Activated naive CD4-positive, alpha-beta T cell treated with anti-CD3 and anti-CD28 coated beads, Interleukin-2, amount 50 U/mL, for 72 hours (primary cell): ENCODE data around the gene TTBK2. TPM values are rescaled to one million over a fixed set of nuclear protein-coding genes. Genes with fewer than 3 reads are reported as not detected.

Experiments used
- ATAC-seq, 2 donors: fragments of 150-1000 bp; cut with Tn5 transposase; 2 replicates each; pipeline ENCODE4 v1.10.0; 2021; ENCODE audit warnings: mild to moderate bottlenecking in 2 of 2, moderate library complexity in 2 of 2
- DNase-seq, 2 donors: peaks; one replicate each; pipeline ENCODE4 v3.0.0; 2021 to 2022; ENCODE audit warnings: low spot score in 2 of 2
- H3K27ac Mint-ChIP-seq, 2 donors: one replicate each; pipeline ENCODE4 v1.8.0; 2022; ENCODE audit warnings: mild to moderate bottlenecking in 2 of 2, mixed read lengths in 2 of 2
- H3K36me3 Mint-ChIP-seq, 2 donors: one replicate each; pipeline ENCODE4 v1.8.0; 2022; ENCODE audit warnings: mixed read lengths in 2 of 2
- H3K9me3 Mint-ChIP-seq, 2 donors: one replicate each; pipeline ENCODE4 v1.8.0; 2022; ENCODE audit warnings: mixed read lengths in 2 of 2
- total RNA-seq, 2 donors: library from RNA; stranded (reverse); gene quantifications; one replicate each; pipeline ENCODE4 v1.2.3, GENCODE V29; 2022

Gene TTBK2
- total RNA-seq, 2 donors from 2014 or later: 13.5 to 17.1 TPM

DNA sequence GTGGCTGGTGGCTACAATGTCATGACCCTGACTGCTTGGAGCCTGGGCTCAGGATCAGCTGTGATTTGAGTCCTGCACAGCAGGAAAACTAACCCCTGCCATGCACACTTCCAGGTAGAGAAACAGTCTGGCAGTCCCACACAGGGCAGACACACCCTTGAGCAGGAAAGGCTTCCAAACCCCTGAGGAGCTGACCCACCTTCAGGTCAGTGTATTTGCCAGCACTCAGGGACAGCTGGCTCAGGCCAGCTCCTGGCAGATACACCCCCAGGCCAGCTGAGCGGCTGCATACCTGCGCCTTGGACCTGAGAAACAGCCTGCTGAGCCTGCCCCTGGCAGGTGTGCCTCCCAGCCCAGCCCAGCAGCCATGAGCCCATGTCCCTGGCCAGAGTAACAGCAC lies 161.5 kb downstream of the TTBK2 start:
- peaks cover 24 to 33% of the 10 kb centered on the region in 2 donors for H3K36me3 Mint-ChIP-seq
- DNase-seq (no peak), ATAC-seq (no peak)
- peaks cover 11 to 22% of the 10 kb centered on the region in 2 donors for H3K9me3 Mint-ChIP-seq
- no peak overlapping the region for H3K27ac Mint-ChIP-seq

DNA sequence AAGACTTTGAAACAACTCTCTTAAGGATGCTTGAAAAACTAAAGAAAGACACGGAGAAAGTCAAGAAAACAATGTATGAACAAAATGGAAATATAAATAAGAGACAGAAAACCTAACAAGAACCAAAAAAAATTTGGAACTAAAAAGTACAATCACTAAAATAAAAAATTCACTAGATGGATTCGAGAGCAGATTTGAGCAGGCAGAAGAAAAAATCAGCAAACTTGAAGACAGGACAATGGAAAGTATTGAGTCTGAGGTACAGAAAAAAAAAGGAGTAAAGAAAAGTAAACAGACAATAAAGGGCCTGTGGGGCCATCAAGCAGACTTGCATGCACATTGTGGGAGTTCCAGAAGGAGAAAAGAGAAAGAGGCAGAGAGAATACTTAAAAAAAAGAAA lies 170.3 kb downstream of the TTBK2 start:
- DNase-seq (no peak), ATAC-seq (no peak)
- Mint-ChIP-seq H3K27ac (no peak overlapping the region), H3K36me3 (peaks cover 23 to 32% of the 10 kb centered on the region in 2 donors), H3K9me3 (peaks cover 5 to 6% of the 10 kb centered on the region in 2 donors)

DNA sequence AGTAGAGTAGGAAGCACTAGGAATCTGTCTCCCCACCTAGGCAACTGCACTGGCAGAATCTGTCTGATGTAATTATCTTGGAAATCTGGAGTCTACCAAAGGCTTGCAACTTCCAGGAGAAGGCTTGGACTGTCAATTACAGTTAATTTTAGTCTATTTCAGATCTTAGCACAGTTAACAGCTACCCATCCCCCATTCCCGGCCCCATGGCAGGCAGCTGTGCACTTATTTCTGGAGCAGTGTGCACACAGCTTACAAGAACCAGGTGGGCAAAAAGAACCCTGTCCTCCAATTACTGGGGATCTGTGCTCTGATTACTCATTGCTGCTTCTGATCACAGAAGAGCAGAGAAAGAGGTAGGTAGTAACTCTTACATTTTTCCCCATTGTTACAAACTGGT lies 171.3 kb downstream of the TTBK2 start:
- no peak overlapping the region for H3K27ac Mint-ChIP-seq
- peaks cover 23 to 32% of the 10 kb centered on the region in 2 donors for H3K36me3 Mint-ChIP-seq
- ATAC-seq: no peak
- no peak for DNase-seq
- peaks cover 5 to 6% of the 10 kb centered on the region in 2 donors for H3K9me3 Mint-ChIP-seq

DNA sequence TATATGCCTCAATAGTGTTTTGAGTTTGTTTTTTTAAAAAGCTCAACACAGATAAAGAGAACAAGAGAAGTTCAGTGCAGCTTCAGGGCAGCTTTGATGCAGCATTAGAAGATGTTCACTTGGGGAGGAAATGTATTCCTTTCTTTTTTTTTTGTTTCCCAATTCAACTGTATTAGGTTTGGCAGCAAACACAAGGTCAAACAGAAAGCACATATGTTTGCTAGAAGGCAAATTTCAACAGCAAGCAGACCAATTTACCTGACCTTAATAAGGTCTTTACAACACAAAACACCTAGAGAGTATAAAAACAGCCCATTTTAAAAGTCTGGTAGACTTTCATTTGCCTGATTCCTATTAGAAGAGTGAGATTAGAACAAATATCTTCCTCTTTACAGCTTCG lies 176.4 kb downstream of the TTBK2 start:
- ATAC-seq: no peak
- Mint-ChIP-seq H3K27ac (peak overlapping the region in 1 of 2 donors; percentile 69), H3K36me3 (no peaks in the 10 kb centered on the region), H3K9me3 (no peaks in the 10 kb centered on the region)
- DNase-seq: no peak

DNA sequence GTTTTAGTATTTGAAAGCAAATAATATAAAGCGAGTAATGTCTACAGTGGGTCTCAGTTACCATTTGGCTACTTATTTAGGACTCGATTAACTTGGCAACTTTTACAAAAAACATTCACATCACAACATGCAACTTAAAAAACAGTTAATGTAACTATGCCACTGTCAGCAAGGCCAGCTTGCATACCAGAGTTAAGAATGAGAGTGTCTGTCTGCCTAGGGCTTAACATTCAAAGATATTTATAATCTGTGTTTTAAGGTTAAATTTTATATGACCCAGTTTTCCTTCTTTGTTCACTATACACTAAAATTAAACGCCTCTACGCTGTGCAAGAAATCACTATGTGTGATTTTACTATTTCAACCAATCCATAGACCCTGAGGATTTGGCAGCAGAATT lies 178.4 kb downstream of the TTBK2 start:
- no peak for ATAC-seq
- DNase-seq: no peak
- H3K27ac Mint-ChIP-seq: no peak overlapping the region
- H3K9me3 Mint-ChIP-seq: no peaks in the 10 kb centered on the region
- no peaks in the 10 kb centered on the region for H3K36me3 Mint-ChIP-seq

DNA sequence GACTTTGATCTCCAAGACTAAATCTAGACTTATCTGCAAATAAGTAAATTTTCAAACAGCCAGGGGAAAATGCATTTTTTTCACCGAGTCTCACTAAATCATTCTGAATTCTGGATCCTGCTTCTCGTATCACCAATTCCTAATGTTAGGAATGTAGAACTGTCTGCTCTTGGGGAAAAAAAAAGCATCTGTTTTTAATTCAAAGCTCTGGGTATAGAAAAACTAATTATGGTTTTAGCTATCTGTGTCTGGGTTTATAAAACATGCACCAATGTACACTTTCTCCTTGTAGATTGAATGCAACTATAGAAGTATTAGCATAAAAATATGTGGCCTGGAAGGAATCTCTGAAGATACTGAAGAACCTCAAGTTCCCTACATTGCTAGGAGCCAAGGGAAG lies 178.9 kb downstream of the TTBK2 start:
- DNase-seq (no peak), ATAC-seq (no peak)
- Mint-ChIP-seq H3K27ac (no peak overlapping the region), H3K36me3 (no peaks in the 10 kb centered on the region), H3K9me3 (no peaks in the 10 kb centered on the region)

DNA sequence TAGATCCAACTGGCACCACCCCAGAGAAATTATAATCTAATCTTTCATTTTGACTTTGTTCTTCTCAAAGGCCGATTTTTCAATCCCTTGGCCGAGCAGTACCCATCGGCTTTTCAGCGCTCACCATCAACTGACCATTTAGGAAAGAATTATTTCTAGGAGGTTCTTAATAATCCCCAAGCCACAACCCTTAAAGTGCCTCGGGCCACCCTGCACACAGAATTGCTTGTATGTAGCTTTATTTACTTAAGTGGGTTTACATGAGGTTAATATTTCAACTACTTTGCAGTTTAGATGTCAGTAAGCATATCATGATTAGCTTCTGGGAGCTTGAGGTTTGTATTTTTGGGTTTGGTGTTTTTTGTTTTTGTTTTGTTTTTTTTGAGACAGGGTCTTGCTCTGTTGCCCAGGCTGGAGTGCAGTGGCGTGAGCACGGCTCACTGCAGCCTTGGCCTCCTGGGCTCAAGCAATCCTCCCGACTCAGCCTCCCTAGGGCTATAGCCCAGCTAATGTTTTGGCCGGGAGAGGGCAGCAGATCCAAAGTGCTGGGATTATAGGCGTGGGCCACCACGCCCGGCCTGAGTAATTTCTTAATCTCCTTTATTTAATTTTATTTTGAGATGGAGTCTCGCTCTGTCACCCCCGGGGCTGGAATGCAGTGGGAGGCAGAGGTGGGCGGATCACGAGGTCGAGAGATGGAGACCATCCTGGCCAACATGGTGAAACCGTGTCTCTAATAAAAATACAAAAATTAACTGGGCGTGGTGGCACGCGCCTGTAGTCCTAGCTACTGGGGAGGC lies 182.8 kb downstream of the TTBK2 start:
- Mint-ChIP-seq H3K27ac (peak overlapping the region; percentile 87 to 89), H3K9me3 (no peaks in the 10 kb centered on the region), H3K36me3 (peaks cover 0 to 4% of the 10 kb centered on the region in 2 donors)
- DNase-seq (no peak), ATAC-seq (no peak)

DNA sequence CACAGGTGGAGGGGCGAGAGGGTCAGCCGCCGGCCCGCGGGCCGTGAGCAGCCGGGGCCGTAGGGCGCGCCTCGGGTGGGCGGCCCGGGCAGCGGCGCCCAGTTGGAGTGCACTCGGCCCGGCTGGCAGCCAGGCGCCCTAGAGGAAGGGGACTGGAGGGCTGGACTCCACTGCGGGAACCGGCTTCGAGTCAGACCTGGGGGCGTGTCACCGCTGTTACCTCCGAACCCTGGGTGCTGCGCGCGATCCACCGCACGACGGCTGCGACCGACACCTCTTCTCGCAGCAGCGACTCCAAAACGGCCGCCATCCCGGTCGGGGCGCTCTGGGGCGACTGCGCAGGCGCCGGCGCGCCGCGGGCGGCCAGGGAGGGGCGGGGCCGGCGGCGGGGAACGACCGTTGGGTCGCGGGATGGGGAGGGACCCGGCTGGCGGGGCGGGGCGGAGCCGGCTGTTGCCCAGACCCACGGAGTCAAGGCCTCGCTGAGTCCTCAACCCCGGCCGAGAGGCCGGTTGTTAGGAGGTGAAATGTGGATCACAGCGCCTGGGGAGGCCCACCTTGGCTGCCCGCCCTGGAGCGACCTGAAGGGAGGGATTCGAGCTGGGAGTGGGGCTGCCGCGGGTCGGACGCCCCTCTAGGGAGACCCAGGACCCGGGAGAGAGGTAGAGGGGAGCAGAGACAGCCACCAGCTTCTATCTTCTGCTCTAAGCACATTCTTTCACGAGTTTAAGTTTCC lies 183.6 kb downstream of the TTBK2 start, which contains the start of gene CDAN1:
Gene CDAN1 (minus strand): TSS at position 336 of the 736 bp plus-strand sequence. CDS start 26 bp downstream, at position 310.
- DNase-seq: peak; percentile 91 to 94
- peak; percentile 94 to 98 for ATAC-seq
- H3K36me3 Mint-ChIP-seq: peaks cover 0 to 4% of the 10 kb centered on the region in 2 donors
- no peaks in the 10 kb centered on the region for H3K9me3 Mint-ChIP-seq
- H3K27ac Mint-ChIP-seq: peak within 1 kb of the TSS; percentile 87 to 89

DNA sequence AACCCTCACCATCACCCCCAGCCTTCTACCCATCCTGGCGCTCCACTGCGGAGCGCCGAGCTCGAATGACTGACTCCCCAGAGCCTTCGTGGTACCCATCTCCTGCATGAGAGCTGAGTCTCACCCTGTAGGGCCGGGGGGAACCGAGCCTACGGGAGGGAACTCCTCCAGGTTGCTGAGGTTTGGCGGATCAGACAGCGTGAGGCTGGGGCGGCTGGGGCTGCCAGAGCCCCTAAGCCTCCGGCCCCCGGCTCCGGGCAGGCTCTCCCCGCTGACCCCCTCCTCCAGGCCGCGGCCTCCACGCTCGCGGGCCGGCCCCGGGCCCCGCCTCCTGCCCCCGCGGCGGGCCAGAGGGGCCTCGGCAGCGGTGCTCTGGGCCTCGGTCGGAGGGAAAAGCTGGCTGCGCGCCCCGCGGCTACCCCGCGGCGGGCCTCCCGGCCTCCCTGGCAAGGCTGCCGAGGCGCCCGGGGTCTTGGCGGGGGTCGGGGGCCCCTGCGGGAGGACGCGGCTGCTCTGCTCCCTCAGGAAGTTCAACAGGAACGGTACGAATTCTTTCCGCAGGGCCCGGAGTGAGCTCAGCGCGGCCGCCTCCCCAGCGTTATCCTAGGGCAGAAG lies 184.3 kb downstream of the TTBK2 start:
- DNase-seq: peak in 1 of 2 donors; percentile 23
- no peaks in the 10 kb centered on the region for H3K9me3 Mint-ChIP-seq
- peak overlapping the region in 1 of 2 donors; percentile 74 for H3K27ac Mint-ChIP-seq
- peak; percentile 25 to 33 for ATAC-seq
- H3K36me3 Mint-ChIP-seq: peaks cover 0 to 8% of the 10 kb centered on the region in 2 donors

DNA sequence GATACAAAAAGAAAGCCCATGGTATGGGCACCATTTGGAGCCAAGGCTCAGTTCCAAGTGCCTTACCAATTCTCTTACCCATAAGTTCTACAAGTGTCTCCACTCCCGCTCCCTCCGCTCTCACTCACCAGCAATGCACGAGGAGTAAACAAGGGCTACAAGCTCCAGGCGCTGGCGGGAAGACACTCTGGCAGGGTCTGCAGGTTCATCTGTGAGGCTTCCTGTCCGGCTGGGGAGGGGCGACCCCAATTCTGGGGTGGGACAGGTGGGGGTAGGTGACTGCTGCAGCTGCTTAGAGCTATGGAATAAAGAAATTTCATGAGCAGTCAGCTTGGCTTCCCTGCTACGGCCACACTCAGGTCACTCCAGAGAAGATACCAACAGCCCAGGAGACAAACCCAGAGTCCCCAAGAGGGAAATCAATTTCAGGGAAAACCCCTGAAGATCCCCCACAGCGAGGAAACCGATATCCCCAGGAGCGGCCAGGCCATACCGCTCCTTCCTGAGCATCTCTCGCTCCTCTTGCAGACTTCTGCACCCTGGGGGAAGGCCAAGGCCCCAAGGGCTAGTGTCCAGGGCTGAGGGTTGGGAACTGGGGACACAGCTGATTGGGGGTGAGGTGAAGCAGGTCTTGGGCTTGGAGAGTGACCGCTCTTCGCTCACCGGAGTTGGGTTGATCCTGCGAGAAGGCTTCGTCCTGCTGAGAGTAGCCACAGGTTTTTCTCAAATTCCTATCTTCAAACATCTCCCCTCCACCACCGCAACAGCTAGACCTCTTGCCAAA lies 185.0 kb downstream of the TTBK2 start:
- Mint-ChIP-seq H3K36me3 (peaks cover 0 to 8% of the 10 kb centered on the region in 2 donors), H3K9me3 (no peaks in the 10 kb centered on the region), H3K27ac (peak overlapping the region in 1 of 2 donors; percentile 74)
- no peak for DNase-seq
- ATAC-seq: no peak

DNA sequence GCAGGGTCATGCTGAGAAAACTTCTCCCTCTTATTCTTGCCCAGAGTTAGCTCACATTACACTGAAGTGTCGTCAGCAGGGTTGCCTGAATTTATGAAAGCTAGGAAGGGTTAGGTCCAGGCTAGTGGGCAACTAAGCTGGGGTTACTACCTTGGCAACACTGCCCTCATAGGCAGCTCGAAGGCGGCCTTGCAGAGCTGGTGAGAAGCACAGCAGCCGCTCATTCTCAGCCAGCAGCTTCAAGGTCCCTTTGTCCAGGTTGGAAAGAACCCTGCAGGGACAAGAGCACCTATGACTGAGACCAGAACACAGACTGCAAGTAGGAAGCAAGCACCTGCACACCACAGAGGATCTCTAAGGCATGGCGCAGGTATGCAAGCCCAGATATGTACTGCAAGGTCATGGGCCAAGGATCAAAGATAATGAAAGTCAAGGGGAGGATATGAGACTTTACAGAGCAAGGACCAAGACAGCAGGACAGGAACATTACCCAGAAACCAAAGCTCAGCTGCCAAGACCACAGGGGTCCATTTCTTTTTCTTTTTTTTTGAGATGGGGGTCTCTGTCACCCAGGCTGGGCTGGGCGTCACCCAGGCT lies 186.4 kb downstream of the TTBK2 start:
- Mint-ChIP-seq H3K36me3 (peaks cover 0 to 8% of the 10 kb centered on the region in 2 donors), H3K9me3 (no peaks in the 10 kb centered on the region), H3K27ac (no peak overlapping the region)
- no peak for DNase-seq
- no peak for ATAC-seq

DNA sequence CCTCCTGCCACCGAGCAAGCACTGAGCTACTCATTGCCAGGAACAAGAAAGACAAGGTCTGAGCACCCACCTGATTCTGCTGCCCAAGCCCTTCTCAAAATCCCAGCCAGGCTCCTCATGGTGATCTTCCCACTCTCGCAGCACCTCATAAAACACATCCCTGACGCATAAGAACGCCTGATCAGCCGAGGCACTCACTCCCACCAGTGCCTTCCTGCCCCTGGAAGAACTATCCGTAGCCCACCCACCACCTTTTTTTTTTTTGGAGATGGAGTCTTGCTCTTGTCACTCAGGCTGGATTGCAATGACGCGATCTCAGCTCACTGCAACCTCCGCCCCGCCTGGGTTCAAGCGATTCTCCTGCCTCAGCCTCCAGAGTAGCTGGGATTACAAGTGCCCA lies 187.6 kb downstream of the TTBK2 start:
- DNase-seq: no peak
- ATAC-seq: no peak
- peak overlapping the region in 1 of 2 donors; percentile 25 for H3K27ac Mint-ChIP-seq
- no peaks in the 10 kb centered on the region for H3K9me3 Mint-ChIP-seq
- peaks cover 0 to 8% of the 10 kb centered on the region in 2 donors for H3K36me3 Mint-ChIP-seq

DNA sequence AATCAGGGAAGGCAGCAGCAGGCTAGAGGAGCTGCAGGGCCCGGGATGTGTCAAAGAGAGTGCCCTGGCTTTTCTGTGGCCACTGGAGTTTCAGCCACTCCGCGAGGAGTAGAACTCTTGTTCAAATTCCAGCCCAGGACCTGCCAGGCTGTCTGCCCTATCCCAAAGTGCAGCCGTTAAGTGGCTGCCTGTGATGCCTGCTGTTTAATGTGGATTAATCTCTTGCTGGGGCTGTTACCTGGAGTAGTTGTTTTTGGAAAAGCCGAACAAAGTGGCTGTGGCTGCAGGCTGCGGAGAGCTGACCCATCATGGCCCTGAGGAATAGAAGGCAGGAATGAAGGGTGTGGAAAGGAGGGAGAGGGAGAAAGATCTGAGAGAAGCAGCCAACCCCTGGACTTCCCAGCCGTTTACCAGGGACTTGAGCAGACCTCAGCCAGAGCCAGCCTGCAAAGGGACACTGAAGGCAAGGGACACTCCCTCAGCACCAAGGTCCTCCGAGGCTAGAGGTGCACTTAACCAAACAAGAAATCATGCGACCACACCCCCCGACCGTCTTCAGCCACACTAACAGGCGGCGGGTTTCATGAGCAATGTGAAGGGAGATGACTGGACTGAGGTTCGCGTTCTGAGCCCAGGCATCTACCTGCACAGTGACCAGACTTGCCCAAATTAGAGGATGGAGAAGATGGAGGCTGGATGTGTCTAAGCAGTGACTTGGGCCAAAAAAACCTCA lies 188.3 kb downstream of the TTBK2 start:
- Mint-ChIP-seq H3K27ac (no peak overlapping the region), H3K9me3 (no peaks in the 10 kb centered on the region), H3K36me3 (peaks cover 0 to 8% of the 10 kb centered on the region in 2 donors)
- DNase-seq (no peak), ATAC-seq (no peak)

DNA sequence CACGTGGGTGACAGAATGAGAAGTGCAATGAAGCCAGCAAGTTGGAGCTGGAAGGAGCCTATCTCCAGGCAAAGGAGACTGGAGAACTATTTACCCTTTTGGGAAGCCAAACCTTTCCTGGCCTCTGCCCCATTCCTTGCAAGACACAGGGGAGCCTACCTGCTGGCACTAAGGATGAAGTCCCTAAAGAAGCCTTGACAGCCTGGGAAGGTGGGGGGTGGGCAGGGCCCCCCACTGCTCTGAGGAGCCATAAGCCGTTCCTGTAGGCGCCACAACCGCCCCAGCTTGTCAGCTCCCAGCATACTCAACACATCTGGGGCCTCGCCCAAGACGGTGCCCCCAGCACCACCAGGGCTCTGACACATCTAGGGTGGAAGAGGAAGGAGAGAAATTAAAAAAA lies 189.1 kb downstream of the TTBK2 start:
- no peak for DNase-seq
- Mint-ChIP-seq H3K27ac (peak overlapping the region in 1 of 2 donors; percentile 27), H3K36me3 (peaks cover 0 to 8% of the 10 kb centered on the region in 2 donors), H3K9me3 (no peaks in the 10 kb centered on the region)
- no peak for ATAC-seq

DNA sequence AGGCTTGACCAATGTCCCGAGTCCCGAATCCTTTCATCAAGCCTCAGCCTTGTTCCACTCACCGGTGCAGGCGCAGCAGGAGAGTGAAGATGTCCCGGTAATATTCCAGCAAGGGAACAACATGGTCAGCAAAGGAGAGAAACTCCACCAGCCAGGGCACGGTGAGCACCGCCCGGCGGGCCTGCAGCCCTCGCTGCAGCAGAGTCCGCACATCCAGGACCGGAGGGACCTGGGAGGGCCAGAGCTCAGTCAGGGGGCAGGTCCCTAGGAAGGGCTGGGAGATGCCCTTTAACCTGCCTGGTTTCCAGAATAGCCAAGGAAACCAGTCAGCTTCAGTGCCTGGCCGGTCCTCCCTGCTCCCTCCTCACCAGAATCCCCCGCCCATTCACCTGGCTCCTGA lies 190.0 kb downstream of the TTBK2 start:
- H3K27ac Mint-ChIP-seq: no peak overlapping the region
- ATAC-seq (no peak), DNase-seq (no peak)
- H3K9me3 Mint-ChIP-seq: no peaks in the 10 kb centered on the region
- H3K36me3 Mint-ChIP-seq: peaks cover 0 to 8% of the 10 kb centered on the region in 2 donors
